K562 (cell line): Measurements from ENCODE around the gene EGR1. TPM values are rescaled to one million over a fixed set of nuclear protein-coding genes. Genes with fewer than 3 reads are reported as not detected.
A peak's percentile ranks its signal among the peaks of the same experiment; 100 is the strongest.

Experiments used
- E2F3 ChIP-seq: fragments of 250-450 bp; sonication (Bioruptor Pico); IDR thresholded peaks from 2 replicates; pipeline ENCODE4 v1.4.0; 2020; ENCODE audit warnings: mild to moderate bottlenecking
- EGR1 ChIP-seq: fragments of 450-650 bp; conservative IDR thresholded peaks from 2 replicates; pipeline ENCODE4 v1.6.1; 2017; ENCODE audit warnings: mild to moderate bottlenecking
- GTF2F1 ChIP-seq: IDR thresholded peaks from 2 replicates; pipeline ENCODE4 v1.6.1; 2011; ENCODE audit warnings: low read depth, low read length, improper control_type of control experiment
- HMGN3 ChIP-seq: IDR thresholded peaks from 2 replicates; pipeline ENCODE4 v1.6.1; 2011; ENCODE audit warnings: borderline replicate concordance, low read depth, mild to moderate bottlenecking, mixed read lengths, low read length; ENCODE audit not compliant: insufficient read length; ENCODE audit errors: extremely low read depth
- HNRNPK ChIP-seq: fragments of 200-400 bp; formaldehyde crosslinking; IDR thresholded peaks from one replicate; pipeline ENCODE4 v1.6.1; 2018; ENCODE audit warnings: mild to moderate bottlenecking, low read depth, low read length; ENCODE audit not compliant: poor library complexity, severe bottlenecking
- HNRNPL ChIP-seq: fragments of 200-400 bp; formaldehyde crosslinking; IDR thresholded peaks from 2 replicates; pipeline ENCODE4 v1.6.1; 2017; ENCODE audit warnings: low read depth, mild to moderate bottlenecking, low read length
- PTTG1 ChIP-seq: fragments of 450-650 bp; IDR thresholded peaks from 2 replicates; pipeline ENCODE4 v1.6.1; 2016; ENCODE audit warnings: low read depth, mild to moderate bottlenecking, missing genetic modification characterization, missing compliant biosample characterization
- RHOXF2B ChIP-seq: fragments of 250-450 bp; sonication (Bioruptor Pico); conservative IDR thresholded peaks from 2 replicates; pipeline ENCODE4 v1.5.1; 2021
- TRIM24 ChIP-seq, 2 experiments: fragments of 450-650 bp; IDR thresholded peaks; 2 replicates each; pipeline ENCODE4 v1.6.1; 2016
- ZC3H11A ChIP-seq: IDR thresholded peaks from 2 replicates; pipeline ENCODE4 v1.6.1; 2012; ENCODE audit warnings: low read depth, low read length, improper control_type of control experiment
- ZNF830 ChIP-seq: fragments of 250-450 bp; sonication (Bioruptor Pico); IDR thresholded peaks from 2 replicates; pipeline ENCODE4 v1.5.0; 2021; ENCODE audit warnings: mild to moderate bottlenecking
- polyA plus RNA-seq, 8 experiments: library from polyadenylated mRNA; depleted of rRNA in 4 of 8; stranded (reverse) in 5 of 8; unstranded in 3 of 8; fragments of >200 nt; fragmentation: Nextera tagmentation in 2 of 8; fragmentation: Illumina TruSeq in 1 of 8; extraction: Ambion mirVana in 2 of 8; extraction: Trizol in 1 of 8; gene quantifications; 2 replicates each; pipeline versions ENCODE4 v1.2.1 to v1.2.3, GENCODE V29; 2011 to 2014; ENCODE audit warnings: inconsistent platforms in 1 of 8, missing spikeins in 1 of 8
- total RNA-seq, 7 experiments: library from RNA; depleted of rRNA in 6 of 7; stranded (reverse); fragments of >200 nt in 6 of 7; fragmentation: Illumina TruSeq in 2 of 7; extraction: Trizol in 2 of 7; gene quantifications; 2 replicates each; pipeline versions ENCODE4 v1.2.1 to v1.2.3, GENCODE V29; 2011 to 2021; ENCODE audit warnings: low replicate concordance in 1 of 7
- TF ChIP-seq, protein P1 (sequence below), 2 experiments: fragments of 450-650 bp in 1 of 2; IDR thresholded peaks; 2 replicates each; pipeline ENCODE4 v1.6.1; 2011 to 2017; ENCODE audit warnings: low read depth in 2 of 2, antibody characterized with exemption in 1 of 2, borderline replicate concordance in 1 of 2, low read length in 1 of 2, mild to moderate bottlenecking in 1 of 2, mixed read lengths in 1 of 2; ENCODE audit not compliant: control insufficient read depth in 1 of 2
- TF ChIP-seq, protein P2 (sequence below), 2 experiments: fragments of 200-800 bp in 1 of 2; sonication (Bioruptor generic) in 1 of 2; sonication (generic) in 1 of 2; formaldehyde crosslinking in 1 of 2; IDR thresholded peaks in 1 of 2; conservative IDR thresholded peaks in 1 of 2; 2 replicates each; pipeline versions ENCODE4 v1.5.0 to v1.6.1; 2016 to 2020; ENCODE audit warnings: missing compliant biosample characterization in 1 of 2, missing genetic modification characterization in 1 of 2, missing genetic modification reagents in 1 of 2
- TF ChIP-seq, protein P3 (sequence below), 2 experiments: fragments of 450-650 bp; IDR thresholded peaks; 2 replicates each; pipeline ENCODE4 v1.6.1; 2018; ENCODE audit warnings: mild to moderate bottlenecking in 2 of 2, low read depth in 1 of 2; ENCODE audit not compliant: partially characterized antibody in 2 of 2
- TF ChIP-seq, protein P4 (sequence below): sonication (generic); IDR thresholded peaks from 2 replicates; pipeline ENCODE4 v1.6.1; 2016

The EGR1 gene
- total and polyA plus RNA-seq, 9 of the 15 experiments (the other 6 are each of a cell fraction or from before 2014, with no cell fraction given): 1.3 to 132 (median 21.5) TPM

DNA sequence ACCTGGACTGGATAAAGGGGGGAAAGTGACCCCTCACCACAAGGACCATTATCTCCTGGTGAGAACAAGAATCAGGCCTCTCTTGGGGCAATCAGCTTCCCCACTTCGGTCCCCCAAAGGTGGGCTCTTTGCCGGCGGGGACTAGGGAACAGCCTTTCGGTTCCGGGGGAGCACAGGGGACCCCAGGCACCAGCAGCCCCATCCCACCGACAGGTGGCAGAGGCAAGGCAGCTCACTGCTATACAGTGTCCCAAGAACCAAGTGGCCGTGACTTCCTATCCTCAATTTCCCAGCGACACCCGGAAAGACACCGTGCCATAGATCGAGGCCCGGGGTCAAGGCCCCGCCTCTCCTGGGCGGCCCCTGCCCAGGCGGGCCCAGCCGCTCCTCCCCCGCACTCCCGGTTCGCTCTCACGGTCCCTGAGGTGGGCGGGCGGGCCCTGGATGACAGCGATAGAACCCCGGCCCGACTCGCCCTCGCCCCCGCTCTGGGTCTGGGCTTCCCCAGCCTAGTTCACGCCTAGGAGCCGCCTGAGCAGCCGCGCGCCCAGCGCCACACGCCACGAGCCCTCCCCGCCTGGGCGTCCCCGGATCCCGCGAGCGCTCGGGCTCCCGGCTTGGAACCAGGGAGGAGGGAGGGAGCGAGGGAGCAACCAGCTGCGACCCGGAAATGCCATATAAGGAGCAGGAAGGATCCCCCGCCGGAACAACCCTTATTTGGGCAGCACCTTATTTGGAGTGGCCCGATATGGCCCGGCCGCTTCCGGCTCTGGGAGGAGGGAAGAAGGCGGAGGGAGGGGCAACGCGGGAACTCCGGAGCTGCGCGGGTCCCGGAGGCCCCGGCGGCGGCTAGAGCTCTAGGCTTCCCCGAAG, 655 bp upstream of the EGR1 start (continued):
- TF ChIP-seq, protein P1, sequence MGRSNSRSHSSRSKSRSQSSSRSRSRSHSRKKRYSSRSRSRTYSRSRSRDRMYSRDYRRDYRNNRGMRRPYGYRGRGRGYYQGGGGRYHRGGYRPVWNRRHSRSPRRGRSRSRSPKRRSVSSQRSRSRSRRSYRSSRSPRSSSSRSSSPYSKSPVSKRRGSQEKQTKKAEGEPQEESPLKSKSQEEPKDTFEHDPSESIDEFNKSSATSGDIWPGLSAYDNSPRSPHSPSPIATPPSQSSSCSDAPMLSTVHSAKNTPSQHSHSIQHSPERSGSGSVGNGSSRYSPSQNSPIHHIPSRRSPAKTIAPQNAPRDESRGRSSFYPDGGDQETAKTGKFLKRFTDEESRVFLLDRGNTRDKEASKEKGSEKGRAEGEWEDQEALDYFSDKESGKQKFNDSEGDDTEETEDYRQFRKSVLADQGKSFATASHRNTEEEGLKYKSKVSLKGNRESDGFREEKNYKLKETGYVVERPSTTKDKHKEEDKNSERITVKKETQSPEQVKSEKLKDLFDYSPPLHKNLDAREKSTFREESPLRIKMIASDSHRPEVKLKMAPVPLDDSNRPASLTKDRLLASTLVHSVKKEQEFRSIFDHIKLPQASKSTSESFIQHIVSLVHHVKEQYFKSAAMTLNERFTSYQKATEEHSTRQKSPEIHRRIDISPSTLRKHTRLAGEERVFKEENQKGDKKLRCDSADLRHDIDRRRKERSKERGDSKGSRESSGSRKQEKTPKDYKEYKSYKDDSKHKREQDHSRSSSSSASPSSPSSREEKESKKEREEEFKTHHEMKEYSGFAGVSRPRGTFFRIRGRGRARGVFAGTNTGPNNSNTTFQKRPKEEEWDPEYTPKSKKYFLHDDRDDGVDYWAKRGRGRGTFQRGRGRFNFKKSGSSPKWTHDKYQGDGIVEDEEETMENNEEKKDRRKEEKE (IDR thresholded peaks at IDR 0.05; ENCODE audit: borderline replicate concordance in 1 of 2, control insufficient read depth in 1 of 2, low read depth in 2 of 2, low read length in 1 of 2): no peak
- TF ChIP-seq ZNF830 (CRISPR knock-in tag): no peak
- no peak for TF ChIP-seq PTTG1 (tag)
- no peak for TF ChIP-seq TRIM24 (IDR thresholded peaks at IDR 0.05)
- TF ChIP-seq HMGN3: peak; percentile 79
- TF ChIP-seq, protein P2, sequence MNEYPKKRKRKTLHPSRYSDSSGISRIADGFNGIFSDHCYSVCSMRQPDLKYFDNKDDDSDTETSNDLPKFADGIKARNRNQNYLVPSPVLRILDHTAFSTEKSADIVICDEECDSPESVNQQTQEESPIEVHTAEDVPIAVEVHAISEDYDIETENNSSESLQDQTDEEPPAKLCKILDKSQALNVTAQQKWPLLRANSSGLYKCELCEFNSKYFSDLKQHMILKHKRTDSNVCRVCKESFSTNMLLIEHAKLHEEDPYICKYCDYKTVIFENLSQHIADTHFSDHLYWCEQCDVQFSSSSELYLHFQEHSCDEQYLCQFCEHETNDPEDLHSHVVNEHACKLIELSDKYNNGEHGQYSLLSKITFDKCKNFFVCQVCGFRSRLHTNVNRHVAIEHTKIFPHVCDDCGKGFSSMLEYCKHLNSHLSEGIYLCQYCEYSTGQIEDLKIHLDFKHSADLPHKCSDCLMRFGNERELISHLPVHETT (CRISPR knock-in tag; conservative IDR thresholded peaks at IDR 0.05 in 1 of 2, IDR thresholded peaks at IDR 0.05 in 1 of 2): peak in 1 of 2 experiments; percentile 90; a peak in 2 of 4 replicates
- no peak for TF ChIP-seq GTF2F1
- no peak for TF ChIP-seq HNRNPK
- TF ChIP-seq, protein P3, sequence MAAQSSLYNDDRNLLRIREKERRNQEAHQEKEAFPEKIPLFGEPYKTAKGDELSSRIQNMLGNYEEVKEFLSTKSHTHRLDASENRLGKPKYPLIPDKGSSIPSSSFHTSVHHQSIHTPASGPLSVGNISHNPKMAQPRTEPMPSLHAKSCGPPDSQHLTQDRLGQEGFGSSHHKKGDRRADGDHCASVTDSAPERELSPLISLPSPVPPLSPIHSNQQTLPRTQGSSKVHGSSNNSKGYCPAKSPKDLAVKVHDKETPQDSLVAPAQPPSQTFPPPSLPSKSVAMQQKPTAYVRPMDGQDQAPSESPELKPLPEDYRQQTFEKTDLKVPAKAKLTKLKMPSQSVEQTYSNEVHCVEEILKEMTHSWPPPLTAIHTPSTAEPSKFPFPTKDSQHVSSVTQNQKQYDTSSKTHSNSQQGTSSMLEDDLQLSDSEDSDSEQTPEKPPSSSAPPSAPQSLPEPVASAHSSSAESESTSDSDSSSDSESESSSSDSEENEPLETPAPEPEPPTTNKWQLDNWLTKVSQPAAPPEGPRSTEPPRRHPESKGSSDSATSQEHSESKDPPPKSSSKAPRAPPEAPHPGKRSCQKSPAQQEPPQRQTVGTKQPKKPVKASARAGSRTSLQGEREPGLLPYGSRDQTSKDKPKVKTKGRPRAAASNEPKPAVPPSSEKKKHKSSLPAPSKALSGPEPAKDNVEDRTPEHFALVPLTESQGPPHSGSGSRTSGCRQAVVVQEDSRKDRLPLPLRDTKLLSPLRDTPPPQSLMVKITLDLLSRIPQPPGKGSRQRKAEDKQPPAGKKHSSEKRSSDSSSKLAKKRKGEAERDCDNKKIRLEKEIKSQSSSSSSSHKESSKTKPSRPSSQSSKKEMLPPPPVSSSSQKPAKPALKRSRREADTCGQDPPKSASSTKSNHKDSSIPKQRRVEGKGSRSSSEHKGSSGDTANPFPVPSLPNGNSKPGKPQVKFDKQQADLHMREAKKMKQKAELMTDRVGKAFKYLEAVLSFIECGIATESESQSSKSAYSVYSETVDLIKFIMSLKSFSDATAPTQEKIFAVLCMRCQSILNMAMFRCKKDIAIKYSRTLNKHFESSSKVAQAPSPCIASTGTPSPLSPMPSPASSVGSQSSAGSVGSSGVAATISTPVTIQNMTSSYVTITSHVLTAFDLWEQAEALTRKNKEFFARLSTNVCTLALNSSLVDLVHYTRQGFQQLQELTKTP (IDR thresholded peaks at IDR 0.05; ENCODE audit: low read depth in 1 of 2, partially characterized antibody in 2 of 2): peak; percentile 17 to 77
- TF ChIP-seq E2F3 (CRISPR knock-in tag): peak; percentile 56; the same call in 1 of the 2 replicates
- TF ChIP-seq, protein P4, sequence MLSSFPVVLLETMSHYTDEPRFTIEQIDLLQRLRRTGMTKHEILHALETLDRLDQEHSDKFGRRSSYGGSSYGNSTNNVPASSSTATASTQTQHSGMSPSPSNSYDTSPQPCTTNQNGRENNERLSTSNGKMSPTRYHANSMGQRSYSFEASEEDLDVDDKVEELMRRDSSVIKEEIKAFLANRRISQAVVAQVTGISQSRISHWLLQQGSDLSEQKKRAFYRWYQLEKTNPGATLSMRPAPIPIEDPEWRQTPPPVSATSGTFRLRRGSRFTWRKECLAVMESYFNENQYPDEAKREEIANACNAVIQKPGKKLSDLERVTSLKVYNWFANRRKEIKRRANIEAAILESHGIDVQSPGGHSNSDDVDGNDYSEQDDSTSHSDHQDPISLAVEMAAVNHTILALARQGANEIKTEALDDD: no peak
- no peak for TF ChIP-seq ZC3H11A
- no peak for TF ChIP-seq RHOXF2B (CRISPR knock-in tag)
- peak; percentile 82; the same call in 1 of the 2 replicates for TF ChIP-seq HNRNPL
- TF ChIP-seq EGR1: peak; percentile 99
